GM12878 (cell line): ENCODE results near the gene POP7. TPM values are rescaled to one million over a fixed set of nuclear protein-coding genes. Genes with fewer than 3 reads are reported as not detected.

ENCODE experiments used
- ATAC-seq: fragments of 200-7000 bp; cut with Tn5 transposase; 3 replicates; pipeline ENCODE4 v1.9.1; 2020; ENCODE audit warnings: mild to moderate bottlenecking, moderate library complexity
- BruUV-seq: library from RNA; stranded (reverse); fragments of 400-500 nt; replicated peaks from 2 replicates; lab custom pipeline; 2021; lab: Mats Ljungman, UMichigan
- CTCF ChIA-PET: fragments of 300-600 bp; sonication (Branson Sonifier 250); formaldehyde crosslinking; extraction: SDS; loops from one replicate; lab custom pipeline; 2021; ENCODE audit warnings: inconsistent platforms; lab: Yijun Ruan, JAX
- POLR2A ChIA-PET: fragments of 350-600 bp; formaldehyde crosslinking; extraction: SDS; loops from one replicate; lab custom pipeline; 2021; ENCODE audit warnings: inconsistent platforms; lab: Charles Lee
- RAD21 ChIA-PET: fragments of 300-600 bp; sonication (Branson Sonifier 250); formaldehyde crosslinking; loops from one replicate; lab custom pipeline; 2023; ENCODE audit warnings: antibody characterized with exemption; ENCODE audit not compliant: unreplicated experiment; lab: Charles Lee
- SMC1A ChIA-PET: fragments of 300-600 bp; sonication (Branson Sonifier 250); formaldehyde crosslinking; loops from one replicate; lab custom pipeline; 2023; ENCODE audit not compliant: unreplicated experiment, uncharacterized antibody; lab: Charles Lee
- DNase-seq: peaks from one replicate; pipeline ENCODE4 v3.0.0-alpha.2; 2011; ENCODE audit warnings: low read depth, low spot score
- FAIRE-seq: peaks from 3 replicates; lab custom pipeline; 2011; peaks lifted over from hg19 to GRCh38; lab: Jason Lieb, UNC
- H2AFZ ChIP-seq: 2 replicates; pipeline ENCODE4 v1.6.0; 2011; ENCODE audit warnings: low read depth, low read length, control low read depth; ENCODE audit not compliant: control insufficient read depth
- H3K27ac ChIP-seq: 2 replicates; pipeline ENCODE4 v1.5.1; 2011; ENCODE audit warnings: control low read depth; ENCODE audit not compliant: control insufficient read depth, insufficient read depth
- H3K27me3 ChIP-seq, 2 experiments: replicated peaks in 1 of 2; 2 replicates each; pipeline versions ENCODE4 v1.6.0 to v1.6.1; 2011; ENCODE audit warnings: low read length in 1 of 2; ENCODE audit not compliant: control insufficient read depth in 2 of 2, insufficient read depth in 2 of 2
- H3K36me3 ChIP-seq, 2 experiments: 2 replicates each; pipeline ENCODE4 v1.5.1; 2011; ENCODE audit warnings: low read length in 1 of 2; ENCODE audit not compliant: control insufficient read depth in 2 of 2, insufficient read depth in 2 of 2
- H3K4me1 ChIP-seq: 2 replicates; pipeline ENCODE4 v1.6.1; 2011; ENCODE audit warnings: mild to moderate bottlenecking, low read length, moderate library complexity, mixed read lengths; ENCODE audit not compliant: control insufficient read depth, insufficient read depth
- H3K4me2 ChIP-seq: 2 replicates; pipeline ENCODE4 v1.6.0; 2011; ENCODE audit warnings: control low read depth; ENCODE audit not compliant: control insufficient read depth, insufficient read depth
- H3K4me3 ChIP-seq: fragments of 200-600 bp; sonication (generic); 2 replicates; pipeline ENCODE4 v1.5.1; 2016
- H3K79me2 ChIP-seq: 2 replicates; pipeline ENCODE4 v1.6.0; 2011; ENCODE audit warnings: low read length; ENCODE audit not compliant: control insufficient read depth, insufficient read depth
- H3K9ac ChIP-seq: 2 replicates; pipeline ENCODE4 v1.8.0; 2011; ENCODE audit warnings: low read length, control low read depth, mixed read lengths; ENCODE audit not compliant: control insufficient read depth, insufficient read depth
- H3K9me3 ChIP-seq: replicated peaks from 3 replicates; pipeline ENCODE4 v1.5.1; 2011; ENCODE audit warnings: mild to moderate bottlenecking, low read length; ENCODE audit not compliant: control insufficient read depth, insufficient read depth
- H4K20me1 ChIP-seq: 2 replicates; pipeline ENCODE4 v1.6.0; 2011; ENCODE audit not compliant: control insufficient read depth, insufficient read depth
- BMI1 ChIP-seq: fragments of 450-650 bp; IDR thresholded peaks from 2 replicates; pipeline ENCODE4 v1.6.1; 2016; ENCODE audit warnings: mild to moderate bottlenecking, moderate library complexity, borderline replicate concordance
- HCFC1 ChIP-seq: fragments of 150-350 bp; IDR thresholded peaks from 2 replicates; pipeline ENCODE4 v1.6.1; 2014; ENCODE audit warnings: low read length
- HSF1 ChIP-seq: fragments of 150-350 bp; IDR thresholded peaks from 2 replicates; pipeline ENCODE4 v1.6.1; 2014; ENCODE audit warnings: mild to moderate bottlenecking, low read depth, low read length
- IRF4 ChIP-seq: IDR thresholded peaks from 2 replicates; pipeline ENCODE4 v1.6.1; 2011; ENCODE audit warnings: low read depth, low read length
- JUND ChIP-seq: IDR thresholded peaks from 2 replicates; pipeline ENCODE4 v1.6.1; 2012; ENCODE audit warnings: low read depth, mild to moderate bottlenecking, low read length, improper control_type of control experiment, moderate library complexity
- KAT2A ChIP-seq: conservative IDR thresholded peaks from 2 replicates; pipeline ENCODE4 v1.6.1; 2011; ENCODE audit warnings: low read depth, low read length; ENCODE audit not compliant: control insufficient read depth
- MEF2A ChIP-seq: IDR thresholded peaks from 2 replicates; pipeline ENCODE4 v1.6.1; 2011; ENCODE audit warnings: low read depth, mild to moderate bottlenecking, low read length, moderate library complexity; ENCODE audit not compliant: insufficient read depth
- RBBP5 ChIP-seq: fragments of 200-600 bp; sonication (generic); conservative IDR thresholded peaks from 2 replicates; pipeline ENCODE4 v1.6.1; 2016
- RFX5 ChIP-seq: IDR thresholded peaks from 2 replicates; pipeline ENCODE4 v1.6.1; 2011; ENCODE audit warnings: low read depth, low read length, improper control_type of control experiment
- TARDBP ChIP-seq: IDR thresholded peaks from 2 replicates; pipeline ENCODE4 v1.6.1; 2016; ENCODE audit warnings: borderline replicate concordance
- TCF12 ChIP-seq: IDR thresholded peaks from 2 replicates; pipeline ENCODE4 v1.6.1; 2011; ENCODE audit warnings: low read depth, mild to moderate bottlenecking, low read length
- USF1 ChIP-seq: IDR thresholded peaks from 2 replicates; pipeline ENCODE4 v1.6.1; 2011; ENCODE audit warnings: borderline replicate concordance, low read depth, mild to moderate bottlenecking, moderate library complexity, mixed read lengths, low read length; ENCODE audit not compliant: insufficient read depth; ENCODE audit errors: extremely low read length
- YBX1 ChIP-seq: fragments of 450-650 bp; IDR thresholded peaks from 2 replicates; pipeline ENCODE4 v1.6.1; 2016; ENCODE audit warnings: antibody characterized with exemption
- WGBS: methylation state at CpG from one replicate; pipeline ENCODE4 v1.1.6; 2016; ENCODE audit warnings: low lambda C conversion rate; ENCODE audit not compliant: insufficient replicate concordance, insufficient coverage; ENCODE audit errors: missing lambda C conversion rate; 5-methylcytosine and 5-hydroxymethylcytosine counted together
- in situ Hi-C: fragments of 300-500 bp; cut with MboI; formaldehyde crosslinking; loops from 9 replicates; pipeline ENCODE4 v1.14.3; 2018; ENCODE audit warnings: mixed read lengths
- intact Hi-C: fragments of 100-400 bp; cut with micrococcal nuclease; formaldehyde crosslinking; loops from one replicate; pipeline ENCODE4 v1.14.2; 2022; ENCODE audit not compliant: unreplicated experiment
- polyA plus RNA-seq, 11 experiments: library from polyadenylated mRNA; depleted of rRNA in 4 of 11; unstranded in 6 of 11; stranded (reverse) in 5 of 11; fragments of >200 nt; fragmentation: Nextera tagmentation in 4 of 11; fragmentation: Illumina TruSeq in 1 of 11; extraction: Ambion mirVana in 4 of 11; extraction: Trizol in 1 of 11; gene quantifications; 1 replicate in 1 of 11; 2 replicates in 10 of 11; pipeline versions ENCODE4 v1.2.1 to v1.2.3, GENCODE V29; 2011 to 2016; ENCODE audit warnings: inconsistent platforms in 2 of 11, missing spikeins in 2 of 11, low read depth in 1 of 11
- total RNA-seq, 4 experiments: library from RNA; depleted of rRNA in 3 of 4; stranded (reverse); fragments of >200 nt in 3 of 4; fragmentation: Illumina TruSeq in 1 of 4; extraction: Trizol in 1 of 4; gene quantifications; 2 replicates each; pipeline versions ENCODE4 v1.2.1 to v1.2.3, GENCODE V29; 2013 to 2021
- TF ChIP-seq, protein P1 (sequence below): IDR thresholded peaks from 2 replicates; pipeline ENCODE4 v1.6.1; 2012; ENCODE audit warnings: low read length, inconsistent platforms
- TF ChIP-seq, protein P2 (sequence below), 3 experiments: IDR thresholded peaks in 2 of 3; conservative IDR thresholded peaks in 1 of 3; 2 replicates each; pipeline ENCODE4 v1.5.1; 2011; ENCODE audit warnings: low read depth in 3 of 3, low read length in 3 of 3, mild to moderate bottlenecking in 3 of 3, control low read depth in 2 of 3, moderate library complexity in 2 of 3, inconsistent platforms in 1 of 3, mixed read lengths in 1 of 3; ENCODE audit not compliant: control insufficient read depth in 2 of 3, insufficient read depth in 1 of 3; ENCODE audit errors: extremely low read depth in 1 of 3
- TF ChIP-seq, protein P3 (sequence below): fragments of 450-650 bp; IDR thresholded peaks from 2 replicates; pipeline ENCODE4 v1.6.1; 2018; ENCODE audit warnings: borderline replicate concordance, mild to moderate bottlenecking; ENCODE audit not compliant: partially characterized antibody

POP7 gene
- total and polyA plus RNA-seq, 10 of the 15 experiments (the other 5 are each of a cell fraction or from before 2014, with no cell fraction given) = 12.1 to 148 (median 51.7) TPM

GRCh38 chr7:100686201-100686821, 19.6 kb upstream of the POP7 start:
- CTCF ChIA-PET = no interaction called here
- peaks cover 0 to 43% of the 10 kb centered on the region in 2 experiments; a peak in 3 of 4 replicates for H3K36me3 ChIP-seq
- RAD21 ChIA-PET = no interaction called here
- DNase-seq (no peak), ATAC-seq (no peak), FAIRE-seq (no peak)
- peaks cover 16% of the 10 kb centered on the region for H3K4me1 ChIP-seq
- H3K27ac ChIP-seq = no peak overlapping the region
- H3K79me2 ChIP-seq = peaks cover 27% of the 10 kb centered on the region
- H3K27me3 ChIP-seq = no peaks in the 10 kb centered on the region
- H3K4me2 ChIP-seq = no peak overlapping the region
- H2AFZ ChIP-seq = no peak overlapping the region
- intact Hi-C loops = no loop called here
- no peaks in the 10 kb centered on the region for H4K20me1 ChIP-seq
- in situ Hi-C loops = loop anchor here (25.0 kb wide), 1 partner anchor 224 kb away; the partner anchor contains the start of gene SPACDR
- no peaks in the 10 kb centered on the region for H3K9me3 ChIP-seq
- POLR2A ChIA-PET = interaction anchor here (0.7 kb wide), 1 partner anchor 36 kb away, joined by 5 read pairs; no protein-coding TSS in a partner anchor
- SMC1A ChIA-PET = no interaction called here
- no peak overlapping the region for H3K4me3 ChIP-seq
- 99% methylated on average over 30 of the region's 33 CpGs for WGBS
- BruUV-seq = no TSS peak
- H3K9ac ChIP-seq = no peak overlapping the region
- TF ChIP-seq RFX5 = no peak
- TF ChIP-seq HCFC1 = no peak
- no peak for TF ChIP-seq TARDBP
- TF ChIP-seq HSF1 = no peak
- TF ChIP-seq, protein P1, sequence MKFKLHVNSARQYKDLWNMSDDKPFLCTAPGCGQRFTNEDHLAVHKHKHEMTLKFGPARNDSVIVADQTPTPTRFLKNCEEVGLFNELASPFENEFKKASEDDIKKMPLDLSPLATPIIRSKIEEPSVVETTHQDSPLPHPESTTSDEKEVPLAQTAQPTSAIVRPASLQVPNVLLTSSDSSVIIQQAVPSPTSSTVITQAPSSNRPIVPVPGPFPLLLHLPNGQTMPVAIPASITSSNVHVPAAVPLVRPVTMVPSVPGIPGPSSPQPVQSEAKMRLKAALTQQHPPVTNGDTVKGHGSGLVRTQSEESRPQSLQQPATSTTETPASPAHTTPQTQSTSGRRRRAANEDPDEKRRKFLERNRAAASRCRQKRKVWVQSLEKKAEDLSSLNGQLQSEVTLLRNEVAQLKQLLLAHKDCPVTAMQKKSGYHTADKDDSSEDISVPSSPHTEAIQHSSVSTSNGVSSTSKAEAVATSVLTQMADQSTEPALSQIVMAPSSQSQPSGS = no peak
- TF ChIP-seq BMI1 = no peak
- no peak for TF ChIP-seq KAT2A
- TF ChIP-seq, protein P2, sequence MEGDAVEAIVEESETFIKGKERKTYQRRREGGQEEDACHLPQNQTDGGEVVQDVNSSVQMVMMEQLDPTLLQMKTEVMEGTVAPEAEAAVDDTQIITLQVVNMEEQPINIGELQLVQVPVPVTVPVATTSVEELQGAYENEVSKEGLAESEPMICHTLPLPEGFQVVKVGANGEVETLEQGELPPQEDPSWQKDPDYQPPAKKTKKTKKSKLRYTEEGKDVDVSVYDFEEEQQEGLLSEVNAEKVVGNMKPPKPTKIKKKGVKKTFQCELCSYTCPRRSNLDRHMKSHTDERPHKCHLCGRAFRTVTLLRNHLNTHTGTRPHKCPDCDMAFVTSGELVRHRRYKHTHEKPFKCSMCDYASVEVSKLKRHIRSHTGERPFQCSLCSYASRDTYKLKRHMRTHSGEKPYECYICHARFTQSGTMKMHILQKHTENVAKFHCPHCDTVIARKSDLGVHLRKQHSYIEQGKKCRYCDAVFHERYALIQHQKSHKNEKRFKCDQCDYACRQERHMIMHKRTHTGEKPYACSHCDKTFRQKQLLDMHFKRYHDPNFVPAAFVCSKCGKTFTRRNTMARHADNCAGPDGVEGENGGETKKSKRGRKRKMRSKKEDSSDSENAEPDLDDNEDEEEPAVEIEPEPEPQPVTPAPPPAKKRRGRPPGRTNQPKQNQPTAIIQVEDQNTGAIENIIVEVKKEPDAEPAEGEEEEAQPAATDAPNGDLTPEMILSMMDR (IDR thresholded peaks at IDR 0.05 in 2 of 3, conservative IDR thresholded peaks at IDR 0.05 in 1 of 3; ENCODE audit: control insufficient read depth in 2 of 3, extremely low read depth in 1 of 3, insufficient read depth in 1 of 3, low read depth in 3 of 3, low read length in 3 of 3) = no peak
- TF ChIP-seq YBX1 = no peak
- no peak for TF ChIP-seq IRF4
- TF ChIP-seq MEF2A = no peak
- TF ChIP-seq RBBP5 = no peak
- TF ChIP-seq, protein P3, sequence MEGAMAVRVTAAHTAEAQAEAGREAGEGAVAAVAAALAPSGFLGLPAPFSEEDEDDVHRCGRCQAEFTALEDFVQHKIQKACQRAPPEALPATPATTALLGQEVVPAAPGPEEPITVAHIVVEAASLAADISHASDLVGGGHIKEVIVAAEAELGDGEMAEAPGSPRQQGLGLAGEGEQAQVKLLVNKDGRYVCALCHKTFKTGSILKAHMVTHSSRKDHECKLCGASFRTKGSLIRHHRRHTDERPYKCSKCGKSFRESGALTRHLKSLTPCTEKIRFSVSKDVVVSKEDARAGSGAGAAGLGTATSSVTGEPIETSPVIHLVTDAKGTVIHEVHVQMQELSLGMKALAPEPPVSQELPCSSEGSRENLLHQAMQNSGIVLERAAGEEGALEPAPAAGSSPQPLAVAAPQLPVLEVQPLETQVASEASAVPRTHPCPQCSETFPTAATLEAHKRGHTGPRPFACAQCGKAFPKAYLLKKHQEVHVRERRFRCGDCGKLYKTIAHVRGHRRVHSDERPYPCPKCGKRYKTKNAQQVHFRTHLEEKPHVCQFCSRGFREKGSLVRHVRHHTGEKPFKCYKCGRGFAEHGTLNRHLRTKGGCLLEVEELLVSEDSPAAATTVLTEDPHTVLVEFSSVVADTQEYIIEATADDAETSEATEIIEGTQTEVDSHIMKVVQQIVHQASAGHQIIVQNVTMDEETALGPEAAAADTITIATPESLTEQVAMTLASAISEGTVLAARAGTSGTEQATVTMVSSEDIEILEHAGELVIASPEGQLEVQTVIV = no peak
- TF ChIP-seq TCF12 = no peak
- no peak for TF ChIP-seq JUND
- TF ChIP-seq USF1 = no peak
